Heart left ventricle (tissue), 16 donors: Measurements from ENCODE around the gene EIF4G3. TPM values are rescaled to one million over a fixed set of nuclear protein-coding genes. Genes with fewer than 3 reads are reported as not detected.

Experiments
- ATAC-seq, 4 donors: fragments of 200-7000 bp; cut with Tn5 transposase; one replicate each; pipeline ENCODE4 v1.9.1; 2020 to 2022; ENCODE audit warnings: moderate library complexity in 4 of 4, mild to moderate bottlenecking in 3 of 4, moderate number of reproducible peaks in 1 of 4
- DNase-seq, 5 donors: peaks; one replicate each; pipeline ENCODE4 v3.0.0-alpha.2; 2020
- H3K27ac ChIP-seq, 12 donors: fragments of 200-600 bp; sonication (generic) in 4 of 12; one replicate each; pipeline versions ENCODE4 v1.5.0 to v1.8.0; 2016 to 2022; ENCODE audit warnings: mild to moderate bottlenecking in 2 of 12
- H3K27me3 ChIP-seq, 9 donors: fragments of 200-600 bp; sonication (generic) in 2 of 9; one replicate each; pipeline versions ENCODE4 v1.5.1 to v1.8.0; 2016 to 2022; ENCODE audit warnings: mild to moderate bottlenecking in 3 of 9
- H3K36me3 ChIP-seq, 9 donors: fragments of 200-600 bp; sonication (generic) in 2 of 9; one replicate each; pipeline versions ENCODE4 v1.5.0 to v1.8.0; 2018 to 2022; ENCODE audit warnings: mild to moderate bottlenecking in 2 of 9
- H3K4me1 ChIP-seq, 12 donors: fragments of 200-600 bp; sonication (generic) in 4 of 12; one replicate each; pipeline versions ENCODE4 v1.5.0 to v1.8.0; 2016 to 2022; ENCODE audit warnings: mild to moderate bottlenecking in 3 of 12
- H3K4me3 ChIP-seq, 12 donors: fragments of 200-600 bp; sonication (generic) in 4 of 12; one replicate each; pipeline versions ENCODE4 v1.5.0 to v1.8.0; 2017 to 2022; ENCODE audit warnings: mild to moderate bottlenecking in 9 of 12, moderate library complexity in 4 of 12
- H3K9me3 ChIP-seq, 12 donors: fragments of 200-600 bp; sonication (generic) in 4 of 12; one replicate each; pipeline versions ENCODE4 v1.5.0 to v1.8.0; 2016 to 2022; ENCODE audit warnings: mild to moderate bottlenecking in 1 of 12
- POLR2A ChIP-seq, 2 donors: fragments of 450-650 bp; IDR thresholded peaks; one replicate each; pipeline ENCODE4 v1.6.1; 2017; ENCODE audit warnings: antibody characterized with exemption in 2 of 2, mild to moderate bottlenecking in 2 of 2, moderate library complexity in 2 of 2
- WGBS, 4 donors: extraction: QIAGEN DNeasy Blood & Tissue Kit in 2 of 4; methylation state at CpG; one replicate each; pipeline versions ENCODE4 v1.1.5 to v1.1.7; 2013 to 2018; 5-methylcytosine and 5-hydroxymethylcytosine counted together
- intact Hi-C, 10 donors: fragments of 100-400 bp; cut with DNase I; formaldehyde crosslinking; loops; one replicate each; pipeline versions ENCODE4 v1.11.1 to v1.14.2; 2022
- polyA plus RNA-seq, 2 donors: library from polyadenylated mRNA; stranded (reverse); fragments of 200-250 nt; gene quantifications; one replicate each; pipeline ENCODE4 v1.2.3, GENCODE V29; 2013
- total RNA-seq, 9 donors: library from RNA; depleted of rRNA in 2 of 9; stranded (reverse); fragments of >200 nt in 2 of 9; fragmentation: NEBNext Ultra II Directional in 3 of 9; extraction: Animal tissue kit (Norgen Biotek cat#: 25700) in 3 of 9; gene quantifications; one replicate each; pipeline versions ENCODE4 v1.1.0 to v1.2.4, GENCODE V29; 2016 to 2023
- TF ChIP-seq, protein P1 (sequence below), 12 donors: fragments of 200-600 bp; sonication (generic) in 4 of 12; IDR thresholded peaks; one replicate each; pipeline versions ENCODE4 v1.5.0 to v1.8.0; 2018 to 2022; ENCODE audit warnings: antibody characterized with exemption in 12 of 12, mild to moderate bottlenecking in 5 of 12
- donor health status: ischemic (EF 13 %, LVEDD 7.1; RV severe dilation, severe dysfunction).
- donor health status: healthy with polysubstance abuse.
- donor health status: DM: no; HTN: yes; CAD: no.
- donor health status: DM: no; HTN: no; CAD: no.
- donor health status: ischemic (EF 25% LVEDD 6.9; RV normal size, moderate dysfunction).
- donor health status: ischemic (EF 25% LVEDD 5.7; RV mildly dilated, moderate dysfunction).
- donor health status: healthy.
- donor health status: DM: yes; HTN: yes; CAD: no.
- donor health status: ischemic (EF 35%, LVEDD 5.7; RV mildly dilated, moderate dysfunction).
- donor health status: nonischemic (EF 11% LVEDD 7.7; RV severe dilation, severe dysfunction).
- donor health status: DM: yes; HTN: yes; CAD: no.
- donor health status: PGD.
- donor health status: ischemic (EF 29% LVEDD 5.4; RV normal size, mild dysfunction).
- donor health status: nonischemic (EF 23%, LVEDD 6.1; RV moderate dilation, normal function).

EIF4G3 gene
- total and polyA plus RNA-seq, 11 donors = 14.6 to 49.0 (median 36.2) TPM

DNA sequence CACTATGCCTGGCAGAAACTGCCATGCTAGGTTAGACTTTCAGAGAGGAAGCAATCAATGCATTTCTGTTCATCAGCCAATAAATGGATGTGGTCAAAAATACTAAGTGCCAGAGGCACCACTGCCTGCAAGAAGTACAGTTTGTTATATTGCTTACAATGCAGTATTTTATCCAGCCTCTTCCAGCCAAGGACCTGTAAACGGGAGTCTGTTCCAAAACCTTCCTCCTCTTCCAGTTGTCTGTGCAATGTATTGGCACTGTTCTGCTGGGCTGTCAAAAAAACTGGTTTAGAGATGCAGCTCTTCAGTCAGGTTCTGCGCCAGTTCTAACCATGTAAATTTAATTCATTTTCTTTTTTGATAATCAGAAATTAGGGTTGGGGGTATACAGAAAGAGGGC is 175.7 kb downstream of the EIF4G3 start:
- peaks cover 0 to 8% (median 0%) of the 10 kb centered on the region in 9 donors for H3K36me3 ChIP-seq
- no peak overlapping the region for H3K4me3 ChIP-seq
- no peak overlapping the region for H3K27ac ChIP-seq
- WGBS, 4 donors = 52 to 63% (median 59%) methylated on average over 2 of the region's 2 CpGs
- TF ChIP-seq, protein P1, sequence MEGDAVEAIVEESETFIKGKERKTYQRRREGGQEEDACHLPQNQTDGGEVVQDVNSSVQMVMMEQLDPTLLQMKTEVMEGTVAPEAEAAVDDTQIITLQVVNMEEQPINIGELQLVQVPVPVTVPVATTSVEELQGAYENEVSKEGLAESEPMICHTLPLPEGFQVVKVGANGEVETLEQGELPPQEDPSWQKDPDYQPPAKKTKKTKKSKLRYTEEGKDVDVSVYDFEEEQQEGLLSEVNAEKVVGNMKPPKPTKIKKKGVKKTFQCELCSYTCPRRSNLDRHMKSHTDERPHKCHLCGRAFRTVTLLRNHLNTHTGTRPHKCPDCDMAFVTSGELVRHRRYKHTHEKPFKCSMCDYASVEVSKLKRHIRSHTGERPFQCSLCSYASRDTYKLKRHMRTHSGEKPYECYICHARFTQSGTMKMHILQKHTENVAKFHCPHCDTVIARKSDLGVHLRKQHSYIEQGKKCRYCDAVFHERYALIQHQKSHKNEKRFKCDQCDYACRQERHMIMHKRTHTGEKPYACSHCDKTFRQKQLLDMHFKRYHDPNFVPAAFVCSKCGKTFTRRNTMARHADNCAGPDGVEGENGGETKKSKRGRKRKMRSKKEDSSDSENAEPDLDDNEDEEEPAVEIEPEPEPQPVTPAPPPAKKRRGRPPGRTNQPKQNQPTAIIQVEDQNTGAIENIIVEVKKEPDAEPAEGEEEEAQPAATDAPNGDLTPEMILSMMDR (IDR thresholded peaks at IDR 0.05) = no peak
- TF ChIP-seq POLR2A (IDR thresholded peaks at IDR 0.05) = no peak
- DNase-seq (no peak), ATAC-seq (no peak)
- peaks cover 0 to 16% (median 9%) of the 10 kb centered on the region in 12 donors for H3K4me1 ChIP-seq
- H3K9me3 ChIP-seq = no peaks in the 10 kb centered on the region
- intact Hi-C loops = no loop called here
- H3K27me3 ChIP-seq = no peaks in the 10 kb centered on the region

DNA sequence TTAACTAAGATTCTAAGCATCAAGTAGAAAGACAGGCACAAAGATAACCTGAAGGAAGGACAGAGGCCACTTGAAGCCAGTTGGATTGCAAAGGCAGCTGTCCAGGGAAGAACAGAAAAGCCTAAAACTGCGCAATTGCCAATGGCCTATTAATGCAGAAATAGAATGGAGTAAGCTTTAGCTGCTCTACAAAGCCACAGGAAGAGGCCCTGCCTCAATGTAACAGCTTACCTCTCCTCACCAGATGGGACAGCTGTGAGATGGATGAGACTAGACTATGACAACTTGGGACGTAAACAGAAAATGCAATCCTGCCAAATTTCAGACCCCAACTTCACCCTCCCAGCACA is 176.5 kb downstream of the EIF4G3 start:
- peaks cover 0 to 8% (median 0%) of the 10 kb centered on the region in 9 donors for H3K36me3 ChIP-seq
- ATAC-seq = no peak

DNA sequence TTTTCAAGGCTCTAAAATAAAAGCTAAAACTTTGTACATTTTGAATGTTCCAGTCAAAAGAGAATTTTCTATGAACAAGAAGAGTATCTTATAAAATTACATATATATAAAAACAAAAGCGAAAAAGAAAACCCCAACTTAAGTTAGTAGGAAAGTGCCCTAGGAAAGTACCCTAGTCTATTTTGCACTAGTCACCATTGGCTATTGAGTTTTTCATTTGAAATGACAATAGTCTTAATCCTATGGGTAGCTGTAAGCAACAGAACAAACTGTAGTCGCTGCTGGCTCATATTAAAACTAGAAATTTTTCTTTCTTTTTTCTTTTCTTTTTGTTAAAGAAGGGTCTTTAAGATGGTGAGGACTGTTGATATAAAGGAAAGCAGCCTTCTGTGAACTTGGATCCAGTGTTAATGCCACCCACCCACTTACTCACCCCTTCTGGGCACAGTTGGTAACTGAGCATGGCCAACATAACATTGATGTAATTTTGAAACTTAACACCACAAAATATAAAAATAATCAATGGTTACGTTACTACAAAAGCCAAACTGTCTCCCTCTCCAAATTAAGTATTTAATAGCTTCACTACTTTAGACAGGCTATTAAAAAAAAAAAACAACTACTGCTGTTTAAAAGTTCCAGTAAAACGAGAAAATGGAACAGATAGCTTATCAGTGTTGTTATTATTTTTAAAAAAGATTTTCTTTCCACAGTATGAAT is 177.0 kb downstream of the EIF4G3 start:
- Histone ChIP-seq H3K9me3 (no peaks in the 10 kb centered on the region), H3K4me3 (no peak overlapping the region), H3K36me3 (peaks cover 0 to 8% (median 0%) of the 10 kb centered on the region in 9 donors), H3K27ac (no peak overlapping the region), H3K27me3 (no peaks in the 10 kb centered on the region), H3K4me1 (peaks cover 0 to 5% (median under 1%) of the 10 kb centered on the region in 12 donors)
- DNase-seq (no peak), ATAC-seq (no peak)
- WGBS, 4 donors = 87 to 94% (median 89%) methylated on average over 4 of the region's 4 CpGs
- intact Hi-C loops = no loop called here
- TF ChIP-seq, protein P1 (IDR thresholded peaks at IDR 0.05) = no peak
- TF ChIP-seq POLR2A (IDR thresholded peaks at IDR 0.05) = no peak

More for the DNA sequence above, 176.5 kb downstream of the EIF4G3 start:
- no peak for DNase-seq
- H3K27me3 ChIP-seq = no peaks in the 10 kb centered on the region
- peaks cover 0 to 9% (median 5%) of the 10 kb centered on the region in 12 donors for H3K4me1 ChIP-seq
- 87 to 93% (median 87%) methylated on average over 2 of the region's 2 CpGs for WGBS, 4 donors
- H3K9me3 ChIP-seq = no peaks in the 10 kb centered on the region
- intact Hi-C loops = no loop called here
- H3K27ac ChIP-seq = no peak overlapping the region
- H3K4me3 ChIP-seq = no peak overlapping the region
- TF ChIP-seq, protein P1 (IDR thresholded peaks at IDR 0.05) = no peak
- TF ChIP-seq POLR2A (IDR thresholded peaks at IDR 0.05) = no peak

DNA sequence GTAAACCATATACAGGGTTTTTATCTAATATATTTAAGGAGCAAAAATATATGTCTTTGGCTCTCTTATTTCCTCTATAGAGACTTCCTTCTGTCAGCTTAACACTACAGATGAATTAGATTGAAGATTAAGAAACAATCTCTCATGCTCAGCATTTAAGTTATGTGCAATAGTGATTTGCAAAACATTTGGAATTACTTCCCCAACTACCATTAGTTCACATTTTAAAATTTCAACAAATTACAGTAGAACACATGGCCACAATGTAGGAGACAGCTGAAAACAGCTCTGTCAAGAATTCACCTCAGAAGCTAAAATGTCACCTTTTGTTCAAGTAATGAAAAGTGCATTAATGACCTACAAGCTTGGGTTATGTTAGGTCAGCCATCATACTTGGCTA is 177.9 kb downstream of the EIF4G3 start:
- Histone ChIP-seq H3K4me1 (peaks cover 0 to 4% (median 0%) of the 10 kb centered on the region in 12 donors), H3K4me3 (no peak overlapping the region), H3K9me3 (no peaks in the 10 kb centered on the region), H3K27ac (no peak overlapping the region), H3K27me3 (no peaks in the 10 kb centered on the region), H3K36me3 (peaks cover 0 to 8% (median 0%) of the 10 kb centered on the region in 9 donors)
- intact Hi-C loops = no loop called here
- no peak for TF ChIP-seq POLR2A (IDR thresholded peaks at IDR 0.05)
- TF ChIP-seq, protein P1 (IDR thresholded peaks at IDR 0.05) = no peak
- no peak for ATAC-seq
- no peak for DNase-seq
